Stomach (tissue), 4 donors: Measurements from ENCODE around the gene FAM3A.

ENCODE experiments used
- CTCF ChIP-seq, 7 experiments: fragments of 450-650 bp in 4 of 7; fragments of 200-600 bp in 3 of 7; sonication (generic) in 3 of 7; IDR thresholded peaks; one replicate each; pipeline ENCODE4 v1.5.1; 2016 to 2019; ENCODE audit warnings: antibody characterized with exemption in 7 of 7, control low read depth in 2 of 7, mild to moderate bottlenecking in 1 of 7
- POLR2AphosphoS5 ChIP-seq, 3 donors: sonication (generic); formaldehyde crosslinking; IDR thresholded peaks; one replicate each; pipeline ENCODE4 v1.6.1; 2016; ENCODE audit warnings: antibody characterized with exemption in 3 of 3

GRCh38 chrX:154468217-154468616, 47.8 kb downstream of the FAM3A start:
- TF ChIP-seq CTCF (IDR thresholded peaks at IDR 0.05) (no peak), POLR2AphosphoS5 (IDR thresholded peaks at IDR 0.05) (no peak)
